ENCODE results near the gene ZNF84. TPM values are rescaled to one million over a fixed set of nuclear protein-coding genes. Genes with fewer than 3 reads are reported as not detected.

Gene ZNF84
- total RNA-seq (ENCODE audit: low replicate concordance): 51.3 and 68.5 TPM in 2 replicates
- long read RNA-seq, full-length matches to known transcripts: 51 of 98 reads
- long read RNA-seq, partial matches to known transcripts: 13 of 98 reads
- long read RNA-seq, other reads (novel, unspliced or antisense): 34 of 98 reads

- no peaks in the 10 kb centered on the region for H3K4me1 Mint-ChIP-seq (ENCODE audit: unreplicated experiment)
- TF ChIP-seq, protein P1, sequence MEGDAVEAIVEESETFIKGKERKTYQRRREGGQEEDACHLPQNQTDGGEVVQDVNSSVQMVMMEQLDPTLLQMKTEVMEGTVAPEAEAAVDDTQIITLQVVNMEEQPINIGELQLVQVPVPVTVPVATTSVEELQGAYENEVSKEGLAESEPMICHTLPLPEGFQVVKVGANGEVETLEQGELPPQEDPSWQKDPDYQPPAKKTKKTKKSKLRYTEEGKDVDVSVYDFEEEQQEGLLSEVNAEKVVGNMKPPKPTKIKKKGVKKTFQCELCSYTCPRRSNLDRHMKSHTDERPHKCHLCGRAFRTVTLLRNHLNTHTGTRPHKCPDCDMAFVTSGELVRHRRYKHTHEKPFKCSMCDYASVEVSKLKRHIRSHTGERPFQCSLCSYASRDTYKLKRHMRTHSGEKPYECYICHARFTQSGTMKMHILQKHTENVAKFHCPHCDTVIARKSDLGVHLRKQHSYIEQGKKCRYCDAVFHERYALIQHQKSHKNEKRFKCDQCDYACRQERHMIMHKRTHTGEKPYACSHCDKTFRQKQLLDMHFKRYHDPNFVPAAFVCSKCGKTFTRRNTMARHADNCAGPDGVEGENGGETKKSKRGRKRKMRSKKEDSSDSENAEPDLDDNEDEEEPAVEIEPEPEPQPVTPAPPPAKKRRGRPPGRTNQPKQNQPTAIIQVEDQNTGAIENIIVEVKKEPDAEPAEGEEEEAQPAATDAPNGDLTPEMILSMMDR (conservative IDR thresholded peaks at IDR 0.05): no peak
- DNase-seq (ENCODE audit: extremely low spot score, unreplicated experiment): peak; percentile 97
- H3K36me3 Mint-ChIP-seq: peaks cover 53% of the 10 kb centered on the region
- H3K27me3 Mint-ChIP-seq: no peaks in the 10 kb centered on the region
- peak within 1 kb of the TSS; percentile 97 for H3K27ac Mint-ChIP-seq
- H3K4me3 Mint-ChIP-seq: peak within 1 kb of the TSS; percentile 96
- peaks cover 7% of the 10 kb centered on the region for H3K9me3 Mint-ChIP-seq
Measured at GRCh38 chr12:133037207-133038005, at the start of gene ZNF84. Gene ZNF84, plus strand, starts transcription at chr12:133037509. Its CDS starts 3,959 bp downstream, at chr12:133041468.

- TF ChIP-seq, protein P1 (conservative IDR thresholded peaks at IDR 0.05): no peak
- Mint-ChIP-seq H3K9me3 (peaks cover 33% of the 10 kb centered on the region), H3K27me3 (no peaks in the 10 kb centered on the region), H3K4me1 (ENCODE audit: unreplicated experiment) (no peaks in the 10 kb centered on the region), H3K36me3 (peaks cover 54% of the 10 kb centered on the region), H3K27ac (no peak overlapping the region), H3K4me3 (no peak overlapping the region)
- DNase-seq (ENCODE audit: extremely low spot score, unreplicated experiment): no peak
Measured at GRCh38 chr12:132998741-132999140, 38.6 kb upstream of the ZNF84 start.

- Mint-ChIP-seq H3K4me3 (no peak overlapping the region), H3K9me3 (peaks cover 29% of the 10 kb centered on the region), H3K27me3 (no peaks in the 10 kb centered on the region), H3K4me1 (ENCODE audit: unreplicated experiment) (no peaks in the 10 kb centered on the region), H3K36me3 (peaks cover 73% of the 10 kb centered on the region), H3K27ac (no peak overlapping the region)
- TF ChIP-seq, protein P1 (conservative IDR thresholded peaks at IDR 0.05): no peak
- no peak for DNase-seq (ENCODE audit: extremely low spot score, unreplicated experiment)
Measured at GRCh38 chr12:133010657-133011297, 26.5 kb upstream of the ZNF84 start.

DNA sequence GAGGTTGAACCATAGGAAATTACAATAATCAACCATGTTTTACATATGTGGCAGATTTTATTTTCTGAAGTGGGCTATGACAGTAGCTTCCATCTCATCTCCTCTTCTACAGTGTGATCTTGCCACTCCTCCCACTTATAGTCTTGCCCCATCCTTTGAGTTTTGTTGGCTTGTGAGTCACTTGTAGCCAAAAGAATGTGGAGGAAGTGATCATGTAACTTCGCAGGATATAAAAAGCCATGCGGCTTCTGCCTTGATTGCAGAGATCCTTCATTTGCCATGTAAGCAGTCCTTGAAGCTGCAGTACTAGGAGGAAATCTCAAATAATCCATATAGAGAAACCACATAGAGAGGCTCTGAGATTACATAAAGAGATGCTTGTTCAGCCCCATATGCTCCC, 13.7 kb upstream of the ZNF84 start:
- Mint-ChIP-seq H3K36me3 (peaks cover 30% of the 10 kb centered on the region), H3K4me3 (no peak overlapping the region), H3K27ac (no peak overlapping the region), H3K4me1 (ENCODE audit: unreplicated experiment) (no peaks in the 10 kb centered on the region), H3K9me3 (peaks cover 37% of the 10 kb centered on the region), H3K27me3 (no peaks in the 10 kb centered on the region)
- no peak for DNase-seq (ENCODE audit: extremely low spot score, unreplicated experiment)
- TF ChIP-seq, protein P1 (conservative IDR thresholded peaks at IDR 0.05): no peak

GRCh38 chr12:133026996-133027395, 10.3 kb upstream of the ZNF84 start:
- H3K4me1 Mint-ChIP-seq (ENCODE audit: unreplicated experiment): no peaks in the 10 kb centered on the region
- no peak overlapping the region for H3K27ac Mint-ChIP-seq
- H3K4me3 Mint-ChIP-seq: no peak overlapping the region
- TF ChIP-seq, protein P1 (conservative IDR thresholded peaks at IDR 0.05): no peak
- no peaks in the 10 kb centered on the region for H3K27me3 Mint-ChIP-seq
- H3K9me3 Mint-ChIP-seq: peaks cover 30% of the 10 kb centered on the region
- no peak for DNase-seq (ENCODE audit: extremely low spot score, unreplicated experiment)
- peaks cover 13% of the 10 kb centered on the region for H3K36me3 Mint-ChIP-seq
